HCT116 (cell line): ENCODE data around the gene AADACL2. TPM values are rescaled to one million over a fixed set of nuclear protein-coding genes. Genes with fewer than 3 reads are reported as not detected.
"Not testable (repeated sequence)": the region's sequence is repeated elsewhere in the genome, so short reads cannot be mapped to it uniquely, and the experiment has no call there.

Experiments
- ATAC-seq: fragments of 200-7000 bp; cut with Tn5 transposase; 2 replicates; pipeline ENCODE4 v1.9.1; 2020; ENCODE audit warnings: mild to moderate bottlenecking, moderate library complexity
- BruUV-seq: library from RNA; stranded (reverse); fragments of 400-500 nt; replicated peaks from 2 replicates; lab custom pipeline; 2021; lab: Mats Ljungman, UMichigan
- CTCF ChIA-PET: fragments of 300-600 bp; sonication (Branson Sonifier 250); formaldehyde crosslinking; loops from one replicate; lab custom pipeline; 2021; ENCODE audit warnings: antibody characterized with exemption; lab: Charles Lee
- POLR2A ChIA-PET: fragments of 300-600, 350-600 bp; sonication (Branson Sonifier 250); formaldehyde crosslinking; loops from one replicate; lab custom pipeline; 2021; ENCODE audit warnings: antibody characterized with exemption; lab: Charles Lee
- RAD21 ChIA-PET, 2 experiments: fragments of 300-600 bp; sonication (Branson Sonifier 250); formaldehyde crosslinking; loops; one replicate each; lab custom pipeline; 2023; ENCODE audit warnings: low total read pairs in 2 of 2; ENCODE audit not compliant: uncharacterized antibody in 2 of 2, unreplicated experiment in 2 of 2, low non-redundant PET in 1 of 2; lab: Charles Lee
- DNase-seq: peaks from one replicate; pipeline ENCODE4 v3.0.0-alpha.2; 2010; ENCODE audit warnings: low read depth, low spot score
- H2AFZ ChIP-seq: fragments of 200-600 bp; shearing (Covaris generic), sonication (generic); 2 replicates; pipeline ENCODE4 v1.6.1; 2017; ENCODE audit warnings: low read depth, mixed run types, mixed read lengths, antibody characterized with exemption, low read length; ENCODE audit not compliant: poor library complexity, severe bottlenecking
- H3K27ac ChIP-seq: 2 replicates; pipeline ENCODE4 v1.5.1; 2012; ENCODE audit warnings: low read depth, low read length
- H3K27me3 ChIP-seq: fragments of 200-600 bp; sonication (generic); 2 replicates; pipeline ENCODE4 v1.6.1; 2016; ENCODE audit warnings: mixed run types, low read length, mixed read lengths; ENCODE audit not compliant: insufficient read depth
- H3K36me3 ChIP-seq, 2 experiments: fragments of 200-500 bp in 1 of 2; fragments of 200-600 bp in 1 of 2; sonication (Bioruptor generic) in 1 of 2; sonication (generic) in 1 of 2; 2 replicates each; pipeline versions ENCODE4 v1.5.1 to v1.6.1; 2014 to 2016; ENCODE audit warnings: low read length in 2 of 2, inconsistent platforms in 1 of 2, mixed read lengths in 1 of 2, mixed run types in 1 of 2; ENCODE audit not compliant: insufficient read depth in 2 of 2, control insufficient read depth in 1 of 2
- H3K4me1 ChIP-seq, 2 experiments: fragments of 200-600 bp in 1 of 2; sonication (generic) in 1 of 2; 2 replicates each; pipeline versions ENCODE4 v1.5.1 to v1.6.1; 2012 to 2017; ENCODE audit warnings: low read length in 2 of 2, inconsistent platforms in 1 of 2, mild to moderate bottlenecking in 1 of 2, mixed read lengths in 1 of 2, mixed run types in 1 of 2, moderate library complexity in 1 of 2; ENCODE audit not compliant: insufficient read depth in 2 of 2, control insufficient read depth in 1 of 2
- H3K4me2 ChIP-seq: fragments of 200-600 bp; sonication (generic); 2 replicates; pipeline ENCODE4 v1.6.1; 2017; ENCODE audit warnings: mixed run types, low read length, mixed read lengths
- H3K4me3 ChIP-seq, 2 experiments: fragments of 200-600 bp in 1 of 2; sonication (generic) in 1 of 2; replicated peaks in 1 of 2; 2 replicates each; pipeline ENCODE4 v1.5.1; 2011 to 2016; ENCODE audit warnings: low read length in 2 of 2, control low read depth in 1 of 2, low read depth in 1 of 2, mild to moderate bottlenecking in 1 of 2, mixed read lengths in 1 of 2, mixed run types in 1 of 2
- H3K79me2 ChIP-seq: fragments of 200-600 bp; sonication (generic); 2 replicates; pipeline ENCODE4 v1.6.1; 2017; ENCODE audit warnings: mild to moderate bottlenecking, mixed run types, low read length, moderate library complexity, mixed read lengths; ENCODE audit not compliant: insufficient read depth
- H3K9ac ChIP-seq: fragments of 200-600 bp; sonication (generic); 2 replicates; pipeline ENCODE4 v1.6.1; 2016; ENCODE audit warnings: low read length, mixed read lengths
- H3K9me2 ChIP-seq: fragments of 200-600 bp; sonication (generic), shearing (Covaris generic); 2 replicates; pipeline ENCODE4 v1.6.1; 2017; ENCODE audit warnings: mixed run types, mild to moderate bottlenecking, moderate library complexity; ENCODE audit not compliant: insufficient read depth
- H3K9me3 ChIP-seq, 2 experiments: fragments of 200-500 bp in 1 of 2; fragments of 200-600 bp in 1 of 2; sonication (Bioruptor generic) in 1 of 2; sonication (generic) in 1 of 2; 2 replicates each; pipeline ENCODE4 v1.6.1; 2014 to 2017; ENCODE audit warnings: low read length in 2 of 2, mixed read lengths in 2 of 2, inconsistent platforms in 1 of 2, low read depth in 1 of 2, mild to moderate bottlenecking in 1 of 2, mixed run types in 1 of 2, moderate library complexity in 1 of 2; ENCODE audit not compliant: control insufficient read depth in 1 of 2, insufficient read depth in 1 of 2
- H4K20me1 ChIP-seq: fragments of 200-600 bp; sonication (generic), shearing (Covaris generic); 2 replicates; pipeline ENCODE4 v1.6.1; 2017; ENCODE audit warnings: mixed run types, mild to moderate bottlenecking, moderate library complexity; ENCODE audit not compliant: insufficient read depth
- ELF1 ChIP-seq: IDR thresholded peaks from 2 replicates; pipeline ENCODE4 v1.6.1; 2012; ENCODE audit warnings: low read depth, borderline replicate concordance
- EZH2phosphoT487 ChIP-seq: fragments of 200-600 bp; IDR thresholded peaks from 2 replicates; pipeline ENCODE4 v1.6.1; 2018; ENCODE audit warnings: antibody characterized with exemption, borderline replicate concordance
- JUND ChIP-seq: IDR thresholded peaks from 2 replicates; pipeline ENCODE4 v1.6.1; 2012
- POLR2AphosphoS5 ChIP-seq: IDR thresholded peaks from 2 replicates; pipeline ENCODE4 v1.6.1; 2011; ENCODE audit warnings: mild to moderate bottlenecking, low read depth, low read length, moderate library complexity
- SP1 ChIP-seq: IDR thresholded peaks from 2 replicates; pipeline ENCODE4 v1.6.1; 2012; ENCODE audit warnings: low read depth
- intact Hi-C: fragments of 100-400 bp; cut with micrococcal nuclease; formaldehyde crosslinking; loops from 2 replicates; pipeline ENCODE4 v1.10.0; 2022
- total RNA-seq: library from RNA; stranded (reverse); gene quantifications from one replicate; pipeline ENCODE4 v1.2.1, GENCODE V29; 2021; ENCODE audit not compliant: unreplicated experiment
- TF ChIP-seq, protein P1 (sequence below): IDR thresholded peaks from 2 replicates; pipeline ENCODE4 v1.6.1; 2012

Gene AADACL2
- total RNA-seq, 1 experiment from 2014 or later = not detected

DNA sequence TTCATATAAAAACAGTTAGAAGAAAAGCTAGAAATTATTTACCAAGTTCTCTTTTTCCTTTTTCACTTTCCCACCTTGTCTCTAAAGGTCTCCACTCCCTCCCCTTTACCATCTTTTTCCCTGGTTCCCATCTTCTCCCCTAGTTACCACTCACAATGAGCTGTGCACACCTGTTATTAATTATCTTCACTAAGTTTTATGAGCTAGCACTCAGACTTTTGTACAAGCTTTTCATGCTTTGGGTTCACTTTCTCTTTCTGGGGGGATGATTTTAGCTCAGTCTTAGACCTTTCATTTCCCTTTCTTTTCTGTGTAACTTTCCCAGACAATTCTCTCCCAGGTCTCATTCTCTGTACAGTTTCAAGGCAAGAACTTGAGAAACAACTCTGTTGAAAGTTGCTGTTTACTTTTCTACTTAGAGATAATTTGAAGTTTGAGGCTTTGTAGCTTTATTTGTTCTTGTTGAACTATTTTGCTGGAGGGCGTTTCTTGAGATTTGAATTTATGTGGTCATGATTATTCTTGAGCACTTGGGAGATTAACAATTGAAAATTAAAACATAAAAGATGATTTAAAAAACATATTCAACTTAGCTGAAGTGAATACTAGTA, 56.2 kb downstream of the AADACL2 start:
- ChIA-PET POLR2A (no interaction called here), RAD21 (no interaction called here), CTCF (no interaction called here)
- Histone ChIP-seq H3K36me3 (no peaks in the 10 kb centered on the region), H3K9me3 (no peaks in the 10 kb centered on the region; a peak in 1 of 4 replicates), H3K4me2 (no peak overlapping the region), H3K9me2 (no peaks in the 10 kb centered on the region), H3K4me3 (no peak overlapping the region), H3K79me2 (no peaks in the 10 kb centered on the region), H4K20me1 (no peaks in the 10 kb centered on the region), H3K4me1 (0 out of 4 replicates have a peak, but pooled peaks cover 0 to 6% of the 10 kb centered on the region in 2 experiments), H3K9ac (no peak overlapping the region), H2AFZ (no peak overlapping the region), H3K27me3 (no peaks in the 10 kb centered on the region), H3K27ac (no peak overlapping the region)
- intact Hi-C loops = no loop called here
- DNase-seq (no peak), ATAC-seq (no peak)
- TF ChIP-seq JUND = no peak
- TF ChIP-seq, protein P1, sequence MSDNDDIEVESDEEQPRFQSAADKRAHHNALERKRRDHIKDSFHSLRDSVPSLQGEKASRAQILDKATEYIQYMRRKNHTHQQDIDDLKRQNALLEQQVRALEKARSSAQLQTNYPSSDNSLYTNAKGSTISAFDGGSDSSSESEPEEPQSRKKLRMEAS = no peak
- no peak for TF ChIP-seq EZH2phosphoT487
- TF ChIP-seq POLR2AphosphoS5 = no peak
- no peak for TF ChIP-seq SP1
- TF ChIP-seq ELF1 = no peak
- BruUV-seq = no TSS peak

GRCh38 chr3:151790763-151791162, 57.0 kb downstream of the AADACL2 start:
- RAD21 ChIA-PET, H3K4me2 ChIP-seq, H4K20me1 ChIP-seq, H3K9ac ChIP-seq, CTCF ChIA-PET, ATAC-seq, H2AFZ ChIP-seq, H3K4me3 ChIP-seq, POLR2A ChIA-PET, DNase-seq, H3K79me2 ChIP-seq, BruUV-seq, H3K4me1 ChIP-seq, H3K9me3 ChIP-seq, H3K36me3 ChIP-seq, intact Hi-C loops, H3K9me2 ChIP-seq, H3K27ac ChIP-seq, H3K27me3 ChIP-seq: not testable (repeated sequence)
